ENCODE results near the gene GMPS. TPM values are rescaled to one million over a fixed set of nuclear protein-coding genes. Genes with fewer than 3 reads are reported as not detected.
A peak's percentile ranks its signal among the peaks of the same experiment; 100 is the strongest.

GMPS gene
- total RNA-seq, 1 donor from 2014 or later = 41.7 TPM

- Histone ChIP-seq H3K4me3 (ENCODE audit: low read depth, low read length) (no peak overlapping the region), H3K36me3 (ENCODE audit: control insufficient read depth, insufficient read depth, low read length) (no peaks in the 10 kb centered on the region), H3K27me3 (ENCODE audit: control insufficient read depth, insufficient read depth, low read length) (no peaks in the 10 kb centered on the region)
- TF ChIP-seq CTCF (IDR thresholded peaks at IDR 0.05; ENCODE audit: insufficient read depth, low read length, poor library complexity, severe bottlenecking) = no peak
- no peak for DNase-seq (ENCODE audit: low read depth)
These were observed 99.9 kb downstream of the GMPS start for GRCh38 chr3:155970398-155970797.

GRCh38 chr3:155972885-155973584, 102.6 kb downstream of the GMPS start:
- Histone ChIP-seq H3K27me3 (ENCODE audit: control insufficient read depth, insufficient read depth, low read length) (no peaks in the 10 kb centered on the region), H3K36me3 (ENCODE audit: control insufficient read depth, insufficient read depth, low read length) (no peaks in the 10 kb centered on the region), H3K4me3 (ENCODE audit: low read depth, low read length) (no peak overlapping the region)
- TF ChIP-seq CTCF (IDR thresholded peaks at IDR 0.05; ENCODE audit: insufficient read depth, low read length, poor library complexity, severe bottlenecking) = no peak
- no peak for DNase-seq (ENCODE audit: low read depth)

GRCh38 chr3:155978324-155978723, 107.9 kb downstream of the GMPS start:
- no peaks in the 10 kb centered on the region for H3K27me3 ChIP-seq (ENCODE audit: control insufficient read depth, insufficient read depth, low read length)
- no peak overlapping the region for H3K4me3 ChIP-seq (ENCODE audit: low read depth, low read length)
- H3K36me3 ChIP-seq (ENCODE audit: control insufficient read depth, insufficient read depth, low read length) = no peaks in the 10 kb centered on the region
- TF ChIP-seq CTCF (IDR thresholded peaks at IDR 0.05; ENCODE audit: insufficient read depth, low read length, poor library complexity, severe bottlenecking) = peak; percentile 10
- no peak for DNase-seq (ENCODE audit: low read depth)

GRCh38 chr3:155979746-155980145, 109.3 kb downstream of the GMPS start:
- no peaks in the 10 kb centered on the region for H3K27me3 ChIP-seq (ENCODE audit: control insufficient read depth, insufficient read depth, low read length)
- no peak for DNase-seq (ENCODE audit: low read depth)
- TF ChIP-seq CTCF (IDR thresholded peaks at IDR 0.05; ENCODE audit: insufficient read depth, low read length, poor library complexity, severe bottlenecking) = no peak
- H3K4me3 ChIP-seq (ENCODE audit: low read depth, low read length) = no peak overlapping the region
- no peaks in the 10 kb centered on the region for H3K36me3 ChIP-seq (ENCODE audit: control insufficient read depth, insufficient read depth, low read length)

GRCh38 chr3:155981669-155982068, 111.2 kb downstream of the GMPS start:
- TF ChIP-seq CTCF (IDR thresholded peaks at IDR 0.05; ENCODE audit: insufficient read depth, low read length, poor library complexity, severe bottlenecking) = no peak
- no peaks in the 10 kb centered on the region for H3K27me3 ChIP-seq (ENCODE audit: control insufficient read depth, insufficient read depth, low read length)
- DNase-seq (ENCODE audit: low read depth) = no peak
- no peak overlapping the region for H3K4me3 ChIP-seq (ENCODE audit: low read depth, low read length)
- no peaks in the 10 kb centered on the region for H3K36me3 ChIP-seq (ENCODE audit: control insufficient read depth, insufficient read depth, low read length)
